Tibial nerve (tissue), 4 donors: ENCODE measurements around the gene SCUBE2. TPM values are rescaled to one million over a fixed set of nuclear protein-coding genes. Genes with fewer than 3 reads are reported as not detected.
"Not testable (repeated sequence)": the region's sequence is repeated elsewhere in the genome, so short reads cannot be mapped to it uniquely, and the experiment has no call there.

Experiments used
- DNase-seq, 2 donors: peaks; one replicate each; pipeline ENCODE4 v3.0.0-alpha.2; 2019; ENCODE audit warnings: low spot score in 2 of 2
- H3K27ac ChIP-seq, 4 donors: fragments of 200-600 bp; sonication (generic) in 3 of 4; one replicate each; pipeline ENCODE4 v1.5.1; 2017 to 2019; ENCODE audit warnings: mild to moderate bottlenecking in 1 of 4
- H3K27me3 ChIP-seq, 2 donors: fragments of 200-600 bp; sonication (generic) in 1 of 2; one replicate each; pipeline versions ENCODE4 v1.5.1 to v1.6.0; 2017 to 2019
- H3K36me3 ChIP-seq, 3 donors: fragments of 200-600 bp; sonication (generic); one replicate each; pipeline ENCODE4 v1.5.1; 2018 to 2019
- H3K4me1 ChIP-seq, 4 donors: fragments of 200-600 bp; sonication (generic) in 3 of 4; one replicate each; pipeline ENCODE4 v1.5.1; 2017 to 2019
- H3K4me3 ChIP-seq, 4 donors: fragments of 200-600 bp; sonication (generic) in 3 of 4; one replicate each; pipeline ENCODE4 v1.5.1; 2017 to 2019; ENCODE audit warnings: mild to moderate bottlenecking in 1 of 4, moderate library complexity in 1 of 4
- H3K9me3 ChIP-seq, 4 donors: fragments of 200-600 bp; sonication (generic) in 3 of 4; one replicate each; pipeline ENCODE4 v1.5.1; 2017 to 2019
- EP300 ChIP-seq, 2 donors: sonication (generic); formaldehyde crosslinking; IDR thresholded peaks; one replicate each; pipeline ENCODE4 v1.6.1; 2017; ENCODE audit warnings: antibody characterized with exemption in 2 of 2, mild to moderate bottlenecking in 1 of 2
- POLR2A ChIP-seq, 2 donors: fragments of 450-650 bp; IDR thresholded peaks; one replicate each; pipeline ENCODE4 v1.6.1; 2017; ENCODE audit warnings: antibody characterized with exemption in 2 of 2, mild to moderate bottlenecking in 2 of 2, moderate library complexity in 2 of 2
- WGBS, 2 donors: methylation state at CpG; one replicate each; pipeline ENCODE4 v1.1.5; 2018; 5-methylcytosine and 5-hydroxymethylcytosine counted together
- total RNA-seq, 4 donors: library from RNA; depleted of rRNA; stranded (reverse); fragments of >200 nt; gene quantifications; one replicate each; pipeline ENCODE4 v1.1.0, GENCODE V29; 2016
- TF ChIP-seq, protein P1 (sequence below), 5 experiments: fragments of 200-600 bp in 3 of 5; fragments of 450-650 bp in 2 of 5; sonication (generic) in 3 of 5; IDR thresholded peaks; one replicate each; pipeline ENCODE4 v1.5.1; 2016 to 2019; ENCODE audit warnings: antibody characterized with exemption in 5 of 5, mild to moderate bottlenecking in 3 of 5, moderate library complexity in 2 of 5

Gene SCUBE2
- total RNA-seq, 4 donors from 2014 or later = 3.1 to 12.6 (median 4.7) TPM

DNA sequence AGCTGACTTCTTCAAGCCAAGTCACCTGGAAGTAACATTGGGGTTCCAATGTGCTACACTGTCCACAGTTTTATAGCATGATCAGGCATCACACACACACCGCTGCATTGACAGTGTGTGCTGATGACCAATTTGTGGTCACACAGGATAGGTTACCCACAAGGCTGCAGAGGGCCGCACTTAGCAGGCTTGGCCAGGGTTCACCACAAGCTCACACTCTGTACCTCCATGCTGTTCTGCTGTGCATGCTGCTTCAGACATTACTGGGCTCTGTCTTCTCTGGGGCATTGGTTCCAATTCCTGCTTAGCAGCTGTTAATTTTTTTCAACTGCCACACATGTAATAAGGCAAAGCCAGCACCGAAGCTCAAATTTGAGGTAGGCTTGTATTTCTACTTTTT, 76.6 kb downstream of the SCUBE2 start:
- H3K9me3 ChIP-seq = peaks cover 0 to 5% (median 0%) of the 10 kb centered on the region in 4 donors

DNA sequence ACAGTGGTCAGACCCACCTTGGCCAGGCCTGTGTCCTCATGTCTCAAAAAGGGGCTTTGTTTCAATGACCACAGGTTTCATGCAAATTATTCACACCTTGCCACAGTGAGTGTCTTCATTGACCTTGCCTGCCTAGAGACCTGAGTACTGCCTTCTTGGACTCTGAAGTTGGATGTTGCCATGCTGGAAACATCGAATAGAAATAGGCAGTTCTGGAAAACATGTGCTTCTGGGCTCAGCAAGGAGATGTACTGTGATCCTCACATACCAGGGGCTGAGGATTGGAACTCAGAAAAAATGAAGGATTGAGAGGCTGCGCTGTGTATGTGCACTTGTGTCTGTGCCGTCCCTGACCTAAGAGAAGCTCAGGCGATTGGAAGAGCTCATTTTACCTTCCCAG, 78.0 kb downstream of the SCUBE2 start:
- H3K4me3 ChIP-seq = no peak overlapping the region
- TF ChIP-seq, protein P1, sequence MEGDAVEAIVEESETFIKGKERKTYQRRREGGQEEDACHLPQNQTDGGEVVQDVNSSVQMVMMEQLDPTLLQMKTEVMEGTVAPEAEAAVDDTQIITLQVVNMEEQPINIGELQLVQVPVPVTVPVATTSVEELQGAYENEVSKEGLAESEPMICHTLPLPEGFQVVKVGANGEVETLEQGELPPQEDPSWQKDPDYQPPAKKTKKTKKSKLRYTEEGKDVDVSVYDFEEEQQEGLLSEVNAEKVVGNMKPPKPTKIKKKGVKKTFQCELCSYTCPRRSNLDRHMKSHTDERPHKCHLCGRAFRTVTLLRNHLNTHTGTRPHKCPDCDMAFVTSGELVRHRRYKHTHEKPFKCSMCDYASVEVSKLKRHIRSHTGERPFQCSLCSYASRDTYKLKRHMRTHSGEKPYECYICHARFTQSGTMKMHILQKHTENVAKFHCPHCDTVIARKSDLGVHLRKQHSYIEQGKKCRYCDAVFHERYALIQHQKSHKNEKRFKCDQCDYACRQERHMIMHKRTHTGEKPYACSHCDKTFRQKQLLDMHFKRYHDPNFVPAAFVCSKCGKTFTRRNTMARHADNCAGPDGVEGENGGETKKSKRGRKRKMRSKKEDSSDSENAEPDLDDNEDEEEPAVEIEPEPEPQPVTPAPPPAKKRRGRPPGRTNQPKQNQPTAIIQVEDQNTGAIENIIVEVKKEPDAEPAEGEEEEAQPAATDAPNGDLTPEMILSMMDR (IDR thresholded peaks at IDR 0.05) = no peak
- TF ChIP-seq POLR2A (IDR thresholded peaks at IDR 0.05) (no peak), EP300 (IDR thresholded peaks at IDR 0.05) (no peak)
- no peak overlapping the region for H3K27ac ChIP-seq
- H3K36me3 ChIP-seq = no peaks in the 10 kb centered on the region
- WGBS, 2 donors = 89 to 93% methylated on average over 4 of the region's 4 CpGs
- H3K4me1 ChIP-seq = peaks cover 0 to 16% (median 0%) of the 10 kb centered on the region in 4 donors
- DNase-seq = no peak
- peaks cover 0 to 8% (median 0%) of the 10 kb centered on the region in 4 donors for H3K9me3 ChIP-seq
- no peaks in the 10 kb centered on the region for H3K27me3 ChIP-seq

More for the DNA sequence above, 76.6 kb downstream of the SCUBE2 start:
- WGBS, 2 donors = 92 to 95% methylated on average over 3 of the region's 3 CpGs
- Histone ChIP-seq H3K4me1 (peaks cover 0 to 16% (median 0%) of the 10 kb centered on the region in 4 donors), H3K4me3 (no peak overlapping the region), H3K27ac (no peak overlapping the region), H3K27me3 (no peaks in the 10 kb centered on the region), H3K36me3 (no peaks in the 10 kb centered on the region)
- TF ChIP-seq, protein P1 (IDR thresholded peaks at IDR 0.05) = no peak
- no peak for TF ChIP-seq EP300 (IDR thresholded peaks at IDR 0.05)
- TF ChIP-seq POLR2A (IDR thresholded peaks at IDR 0.05) = no peak
- DNase-seq = no peak

DNA sequence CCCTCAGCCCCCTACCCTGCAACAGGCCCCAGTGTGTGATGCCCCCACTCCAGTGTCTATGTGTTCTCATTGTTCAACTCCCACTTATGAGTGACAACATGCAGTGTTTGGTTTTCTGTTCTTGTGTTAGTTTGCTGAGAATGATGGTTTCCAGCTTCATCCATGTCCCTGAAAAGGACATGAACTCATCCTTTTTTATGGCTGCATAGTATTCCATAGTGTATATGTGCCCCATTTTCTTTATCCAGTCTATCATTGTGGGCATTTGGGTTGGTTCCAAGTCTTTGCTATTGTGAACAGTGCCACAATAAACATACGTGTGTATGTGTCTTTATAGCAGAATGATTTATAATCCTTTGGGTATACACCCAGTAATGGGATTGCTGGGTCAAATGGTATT, 81.9 kb downstream of the SCUBE2 start:
- not testable (repeated sequence) for H3K4me3 ChIP-seq, H3K9me3 ChIP-seq, H3K4me1 ChIP-seq, H3K27ac ChIP-seq, H3K36me3 ChIP-seq, H3K27me3 ChIP-seq, DNase-seq
- WGBS, 2 donors = 53 to 82% methylated on average over 1 of the region's 1 CpG

DNA sequence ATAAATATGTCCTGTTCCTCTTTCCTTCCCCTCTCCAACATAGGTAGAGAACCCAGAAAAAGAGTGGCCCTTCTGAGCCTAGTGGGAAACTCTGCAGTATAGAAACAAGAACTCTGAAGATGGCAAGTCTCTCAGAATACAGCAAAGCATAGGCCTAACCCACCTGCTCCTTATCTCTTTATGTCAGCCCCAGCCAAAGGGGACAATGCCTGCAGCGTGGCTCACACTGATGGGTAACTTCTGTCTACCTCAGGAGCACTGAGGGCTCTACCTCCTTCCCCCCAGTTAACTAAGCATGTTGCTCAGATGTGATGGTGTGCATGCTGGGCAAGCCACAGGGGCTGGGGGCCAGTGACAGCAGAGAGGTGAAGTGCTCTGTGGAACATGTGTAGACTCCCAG, 82.7 kb downstream of the SCUBE2 start:
- DNase-seq = no peak
- WGBS, 2 donors = 67 to 81% methylated on average over 1 of the region's 1 CpG
- no peak overlapping the region for H3K27ac ChIP-seq
- no peaks in the 10 kb centered on the region for H3K36me3 ChIP-seq
- no peak overlapping the region for H3K4me3 ChIP-seq
- H3K9me3 ChIP-seq = peaks cover 0 to 8% (median 0%) of the 10 kb centered on the region in 4 donors
- TF ChIP-seq POLR2A (IDR thresholded peaks at IDR 0.05) = no peak
- no peak for TF ChIP-seq EP300 (IDR thresholded peaks at IDR 0.05)
- TF ChIP-seq, protein P1 (IDR thresholded peaks at IDR 0.05) = no peak
- peaks cover 0 to 7% of the 10 kb centered on the region in 2 donors for H3K27me3 ChIP-seq
- peaks cover 0 to 10% (median 4%) of the 10 kb centered on the region in 4 donors for H3K4me1 ChIP-seq

DNA sequence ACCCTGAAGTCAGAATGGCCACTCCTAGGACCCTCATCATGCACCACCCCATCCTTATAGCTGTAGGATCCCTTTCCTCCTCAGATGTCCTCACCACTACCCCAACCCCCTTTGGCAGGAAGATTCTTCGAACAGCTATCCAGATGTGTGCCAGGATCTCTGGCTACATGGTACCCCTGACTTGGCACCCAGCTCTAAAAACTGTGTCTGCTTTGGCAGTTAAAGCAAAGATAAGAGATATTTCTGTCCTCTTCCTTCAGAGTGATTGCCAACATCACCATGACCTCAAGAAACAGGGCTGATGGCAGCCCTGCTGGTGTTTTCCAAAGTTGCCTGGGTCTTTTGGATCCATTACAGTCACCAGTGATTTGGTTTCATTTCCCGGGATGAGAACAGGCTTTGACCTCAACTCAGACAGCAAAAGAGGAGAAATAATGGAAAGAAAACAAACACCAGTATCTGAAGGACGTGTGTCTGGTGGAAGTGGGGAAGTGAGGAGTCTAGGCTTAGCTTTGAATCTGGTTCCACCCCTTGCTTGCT, 83.3 kb downstream of the SCUBE2 start:
- H3K4me1 ChIP-seq = peaks cover 0 to 16% (median 10%) of the 10 kb centered on the region in 4 donors
- H3K36me3 ChIP-seq = no peaks in the 10 kb centered on the region
- peaks cover 0 to 8% (median 0%) of the 10 kb centered on the region in 4 donors for H3K9me3 ChIP-seq
- TF ChIP-seq, protein P1 (IDR thresholded peaks at IDR 0.05) = no peak
- no peak for TF ChIP-seq EP300 (IDR thresholded peaks at IDR 0.05)
- TF ChIP-seq POLR2A (IDR thresholded peaks at IDR 0.05) = no peak
- no peak overlapping the region for H3K4me3 ChIP-seq
- H3K27me3 ChIP-seq = peaks cover 0 to 13% of the 10 kb centered on the region in 2 donors
- DNase-seq = no peak
- 59 to 61% methylated on average over 3 of the region's 3 CpGs for WGBS, 2 donors
- no peak overlapping the region for H3K27ac ChIP-seq
